HepG2 (cell line): ENCODE measurements around the gene CCNYL1. TPM values are rescaled to one million over a fixed set of nuclear protein-coding genes. Genes with fewer than 3 reads are reported as not detected.

Experiments
- GLI4 ChIP-seq: sonication (generic); formaldehyde crosslinking; IDR thresholded peaks from 2 replicates; pipeline ENCODE4 v1.5.1; 2020; ENCODE audit warnings: missing genetic modification reagents, mild to moderate bottlenecking, moderate library complexity, borderline replicate concordance
- PPARG ChIP-seq: conservative IDR thresholded peaks from 2 replicates; pipeline ENCODE4 v1.6.1; 2016; ENCODE audit warnings: missing biosample characterization, missing genetic modification reagents
- RBM22 ChIP-seq: fragments of 200-400 bp; formaldehyde crosslinking; optimal IDR thresholded peaks from 2 replicates; pipeline ENCODE3; 2017; ENCODE audit warnings: mild to moderate bottlenecking, low read length, moderate library complexity
- SSRP1 ChIP-seq: IDR thresholded peaks from 2 replicates; pipeline ENCODE4 v1.6.1; 2016; ENCODE audit warnings: control low read depth
- ZMYM3 ChIP-seq: sonication (generic); formaldehyde crosslinking; IDR thresholded peaks from 2 replicates; pipeline ENCODE4 v1.5.1; 2020; ENCODE audit warnings: mild to moderate bottlenecking, missing genetic modification reagents
- ZNF230 ChIP-seq: sonication (generic); formaldehyde crosslinking; IDR thresholded peaks from 2 replicates; pipeline ENCODE4 v1.4.0; 2020; ENCODE audit warnings: mild to moderate bottlenecking, missing genetic modification reagents
- ZNF644 ChIP-seq: IDR thresholded peaks from 2 replicates; pipeline ENCODE4 v1.6.1; 2016; ENCODE audit warnings: low read depth
- ZNF782 ChIP-seq: sonication (generic); formaldehyde crosslinking; IDR thresholded peaks from 2 replicates; pipeline ENCODE4 v1.4.0; 2020; ENCODE audit warnings: missing genetic modification reagents, mild to moderate bottlenecking, borderline replicate concordance
- polyA plus RNA-seq, 8 experiments: library from polyadenylated mRNA; depleted of rRNA in 3 of 8; stranded (reverse) in 7 of 8; unstranded in 1 of 8; fragments of >200 nt; fragmentation: Illumina TruSeq in 4 of 8; extraction: Trizol in 4 of 8; gene quantifications; 2 replicates each; pipeline versions ENCODE4 v1.2.1 to v1.2.3, GENCODE V29; 2011 to 2016; ENCODE audit warnings: low read depth in 4 of 8, missing spikeins in 1 of 8, mixed read lengths in 1 of 8; ENCODE audit not compliant: insufficient read depth in 1 of 8
- total RNA-seq, 5 experiments: library from RNA; depleted of rRNA; stranded (reverse); fragments of >200 nt; fragmentation: Illumina TruSeq; extraction: Trizol; gene quantifications; 2 replicates each; pipeline ENCODE4 v1.2.3, GENCODE V29; 2016; ENCODE audit warnings: low read depth in 1 of 5
- TF ChIP-seq, protein P1 (sequence below): sonication (generic); formaldehyde crosslinking; IDR thresholded peaks from 2 replicates; pipeline ENCODE4 v1.4.0; 2020; ENCODE audit warnings: mild to moderate bottlenecking, missing genetic modification reagents
- TF ChIP-seq, protein P2 (sequence below): sonication (generic); formaldehyde crosslinking; IDR thresholded peaks from 2 replicates; pipeline ENCODE4 v1.9.0; 2022; ENCODE audit warnings: missing genetic modification reagents, mild to moderate bottlenecking, borderline replicate concordance

CCNYL1 gene
- total and polyA plus RNA-seq, 2 of the 13 experiments (the other 11 are each of a cell fraction or from before 2014, with no cell fraction given), result 12.5 to 16.2 TPM

DNA sequence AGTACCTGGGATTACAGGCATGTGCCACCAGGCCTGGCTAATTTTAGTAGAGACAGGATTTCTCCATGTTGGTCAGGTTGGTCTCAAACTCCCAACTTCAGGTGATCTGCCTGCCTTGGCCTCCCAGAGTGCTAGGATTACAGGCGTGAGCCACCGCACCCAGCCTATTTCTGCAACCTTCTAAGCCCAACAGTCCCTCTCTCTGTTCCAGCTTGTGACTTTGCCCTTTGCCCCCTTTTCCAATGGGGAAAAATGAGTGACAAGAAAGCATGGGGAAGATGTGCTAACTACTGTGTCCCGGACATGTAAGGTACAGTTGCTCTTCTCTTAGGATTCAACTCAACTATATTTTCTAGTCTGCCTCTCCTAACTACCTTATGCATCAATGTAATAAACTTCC, 50.0 kb downstream of the CCNYL1 start (continued):
- TF ChIP-seq, protein P1, sequence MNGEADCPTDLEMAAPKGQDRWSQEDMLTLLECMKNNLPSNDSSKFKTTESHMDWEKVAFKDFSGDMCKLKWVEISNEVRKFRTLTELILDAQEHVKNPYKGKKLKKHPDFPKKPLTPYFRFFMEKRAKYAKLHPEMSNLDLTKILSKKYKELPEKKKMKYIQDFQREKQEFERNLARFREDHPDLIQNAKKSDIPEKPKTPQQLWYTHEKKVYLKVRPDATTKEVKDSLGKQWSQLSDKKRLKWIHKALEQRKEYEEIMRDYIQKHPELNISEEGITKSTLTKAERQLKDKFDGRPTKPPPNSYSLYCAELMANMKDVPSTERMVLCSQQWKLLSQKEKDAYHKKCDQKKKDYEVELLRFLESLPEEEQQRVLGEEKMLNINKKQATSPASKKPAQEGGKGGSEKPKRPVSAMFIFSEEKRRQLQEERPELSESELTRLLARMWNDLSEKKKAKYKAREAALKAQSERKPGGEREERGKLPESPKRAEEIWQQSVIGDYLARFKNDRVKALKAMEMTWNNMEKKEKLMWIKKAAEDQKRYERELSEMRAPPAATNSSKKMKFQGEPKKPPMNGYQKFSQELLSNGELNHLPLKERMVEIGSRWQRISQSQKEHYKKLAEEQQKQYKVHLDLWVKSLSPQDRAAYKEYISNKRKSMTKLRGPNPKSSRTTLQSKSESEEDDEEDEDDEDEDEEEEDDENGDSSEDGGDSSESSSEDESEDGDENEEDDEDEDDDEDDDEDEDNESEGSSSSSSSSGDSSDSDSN (CRISPR knock-in tag), result 0 out of 2 replicates have a peak, but pooled peaks have one; percentile 17
- TF ChIP-seq ZNF644 (CRISPR knock-in tag) (0 out of 2 replicates have a peak, but pooled peaks have one; percentile 68), ZMYM3 (CRISPR knock-in tag) (peak; percentile 52; the same call in 1 of the 2 replicates), PPARG (peak; percentile 59; the same call in 1 of the 2 replicates), ZNF230 (0 out of 2 replicates have a peak, but pooled peaks have one; percentile 38), ZNF782 (CRISPR knock-in tag) (peak; percentile 55; the same call in 1 of the 2 replicates), GLI4 (CRISPR knock-in tag) (0 out of 2 replicates have a peak, but pooled peaks have one; percentile 38), SSRP1 (CRISPR knock-in tag) (peak; percentile 44; the same call in 1 of the 2 replicates), RBM22 (peak; percentile 39)
- TF ChIP-seq, protein P2, sequence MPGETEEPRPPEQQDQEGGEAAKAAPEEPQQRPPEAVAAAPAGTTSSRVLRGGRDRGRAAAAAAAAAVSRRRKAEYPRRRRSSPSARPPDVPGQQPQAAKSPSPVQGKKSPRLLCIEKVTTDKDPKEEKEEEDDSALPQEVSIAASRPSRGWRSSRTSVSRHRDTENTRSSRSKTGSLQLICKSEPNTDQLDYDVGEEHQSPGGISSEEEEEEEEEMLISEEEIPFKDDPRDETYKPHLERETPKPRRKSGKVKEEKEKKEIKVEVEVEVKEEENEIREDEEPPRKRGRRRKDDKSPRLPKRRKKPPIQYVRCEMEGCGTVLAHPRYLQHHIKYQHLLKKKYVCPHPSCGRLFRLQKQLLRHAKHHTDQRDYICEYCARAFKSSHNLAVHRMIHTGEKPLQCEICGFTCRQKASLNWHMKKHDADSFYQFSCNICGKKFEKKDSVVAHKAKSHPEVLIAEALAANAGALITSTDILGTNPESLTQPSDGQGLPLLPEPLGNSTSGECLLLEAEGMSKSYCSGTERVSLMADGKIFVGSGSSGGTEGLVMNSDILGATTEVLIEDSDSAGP (CRISPR knock-in tag), result 0 out of 2 replicates have a peak, but pooled peaks have one; percentile 23
